ENCODE measurements around the gene LECT2. TPM values are rescaled to one million over a fixed set of nuclear protein-coding genes. Genes with fewer than 3 reads are reported as not detected.

LECT2 gene
- total and polyA plus RNA-seq, 10 of the 15 experiments (the other 5 are each of a cell fraction or from before 2014, with no cell fraction given): not detected

- RAD21 ChIA-PET (ENCODE audit: unreplicated experiment): no interaction called here
- H3K9ac ChIP-seq (ENCODE audit: control insufficient read depth, insufficient read depth, low read length): no peak overlapping the region
- CTCF ChIA-PET: interaction anchor here (1.2 to 1.6 kb wide), 3 partner anchors 29 to 191 kb away, joined by 3 read pairs; no protein-coding TSS in a partner anchor
- FAIRE-seq (no peak), ATAC-seq (no peak), DNase-seq (ENCODE audit: low read depth, low spot score) (no peak)
- no peak overlapping the region for H3K4me2 ChIP-seq (ENCODE audit: control insufficient read depth, insufficient read depth)
- peaks cover 2 to 3% of the 10 kb centered on the region in 2 experiments; a peak in 2 of 4 replicates for H3K27me3 ChIP-seq (replicated peaks in 1 of 2; ENCODE audit: control insufficient read depth in 2 of 2, insufficient read depth in 2 of 2, low read length in 1 of 2)
- intact Hi-C loops (cut with micrococcal nuclease; ENCODE audit: unreplicated experiment): loop anchor here (10.0 kb wide), 1 partner anchor 201 kb away; no protein-coding TSS in a partner anchor
- no peaks in the 10 kb centered on the region for H3K9me3 ChIP-seq (replicated peaks; ENCODE audit: control insufficient read depth, insufficient read depth, low read length)
- no peaks in the 10 kb centered on the region for H3K4me1 ChIP-seq (ENCODE audit: control insufficient read depth, insufficient read depth, low read length)
- TF ChIP-seq NFYB (IDR thresholded peaks at IDR 0.05; ENCODE audit: insufficient read depth, low read depth, low read length) (no peak), CEBPZ (IDR thresholded peaks at IDR 0.05; ENCODE audit: low read depth, low read length) (no peak), NRF1 (conservative IDR thresholded peaks at IDR 0.05; ENCODE audit: low read depth, low read length) (no peak), NR2F1 (conservative IDR thresholded peaks at IDR 0.05) (no peak), CHD4 (IDR thresholded peaks at IDR 0.05) (no peak), HDAC6 (IDR thresholded peaks at IDR 0.05; ENCODE audit: unreplicated experiment) (no peak), NBN (IDR thresholded peaks at IDR 0.05) (no peak), POLR2AphosphoS5 (IDR thresholded peaks at IDR 0.05; ENCODE audit: low read length) (no peak), RAD51 (IDR thresholded peaks at IDR 0.05) (no peak), NFYA (IDR thresholded peaks at IDR 0.05; ENCODE audit: borderline replicate concordance, low read depth, low read length) (no peak), GATAD2B (conservative IDR thresholded peaks at IDR 0.05; ENCODE audit: low read depth) (no peak), PBX3 (IDR thresholded peaks at IDR 0.05; ENCODE audit: insufficient replicate concordance, low read depth, low read length) (no peak), E2F4 (IDR thresholded peaks at IDR 0.05; ENCODE audit: low read depth, low read length) (no peak), STAT3 (IDR thresholded peaks at IDR 0.05; ENCODE audit: low read depth, low read length) (no peak), TCF12 (IDR thresholded peaks at IDR 0.05; ENCODE audit: low read depth, low read length) (no peak)
- no peaks in the 10 kb centered on the region for H4K20me1 ChIP-seq (ENCODE audit: control insufficient read depth, insufficient read depth)
- no peak overlapping the region for H3K27ac ChIP-seq (ENCODE audit: control insufficient read depth, insufficient read depth)
- no peaks in the 10 kb centered on the region for H3K79me2 ChIP-seq (ENCODE audit: control insufficient read depth, insufficient read depth, low read length)
- POLR2A ChIA-PET: no interaction called here
- no peak overlapping the region for H3K4me3 ChIP-seq
- SMC1A ChIA-PET (ENCODE audit: uncharacterized antibody, unreplicated experiment): interaction anchor here (1.2 kb wide), 1 partner anchor 199 kb away, joined by 3 read pairs; no protein-coding TSS in a partner anchor
- H2AFZ ChIP-seq (ENCODE audit: control insufficient read depth, low read depth, low read length): no peak overlapping the region
- in situ Hi-C loops (cut with MboI): no loop called here
- no peaks in the 10 kb centered on the region for H3K36me3 ChIP-seq (ENCODE audit: control insufficient read depth in 2 of 2, insufficient read depth in 2 of 2, low read length in 1 of 2)
- no TSS peak for BruUV-seq (replicated peaks)
These were observed 19.3 kb upstream of the LECT2 start for GRCh38 chr5:135974021-135974600.
